Breast epithelium (tissue), 4 donors: ENCODE data around the gene TEX26. TPM values are rescaled to one million over a fixed set of nuclear protein-coding genes. Genes with fewer than 3 reads are reported as not detected.

Source experiments
- DNase-seq, 2 donors: peaks; one replicate each; pipeline ENCODE4 v3.0.0-alpha.2; 2019; ENCODE audit warnings: low spot score in 2 of 2
- H3K27ac ChIP-seq, 2 donors: fragments of 200-600 bp; sonication (generic) in 1 of 2; one replicate each; pipeline ENCODE4 v1.5.1; 2016 to 2019; ENCODE audit warnings: mild to moderate bottlenecking in 1 of 2
- H3K27me3 ChIP-seq, 2 donors: fragments of 200-600 bp; sonication (generic) in 1 of 2; one replicate each; pipeline versions ENCODE4 v1.5.1 to v1.6.0; 2017 to 2019; ENCODE audit warnings: control low read depth in 1 of 2, mild to moderate bottlenecking in 1 of 2
- H3K36me3 ChIP-seq: fragments of 200-600 bp; one replicate; pipeline ENCODE4 v1.5.1; 2019
- H3K4me1 ChIP-seq, 2 donors: fragments of 200-600 bp; sonication (generic); one replicate each; pipeline ENCODE4 v1.5.1; 2016 to 2019; ENCODE audit warnings: control low read depth in 1 of 2
- H3K4me3 ChIP-seq, 3 donors: fragments of 200-600 bp; sonication (generic); 1 replicate in 2 of 3; 2 replicates in 1 of 3; pipeline ENCODE4 v1.5.1; 2016 to 2019; ENCODE audit warnings: mild to moderate bottlenecking in 3 of 3, moderate library complexity in 2 of 3
- H3K9me3 ChIP-seq, 2 donors: fragments of 200-600 bp; sonication (generic) in 1 of 2; one replicate each; pipeline ENCODE4 v1.5.1; 2016 to 2019; ENCODE audit warnings: control low read depth in 1 of 2
- POLR2A ChIP-seq: fragments of 450-650 bp; IDR thresholded peaks from one replicate; pipeline ENCODE4 v1.6.1; 2016; ENCODE audit warnings: antibody characterized with exemption, mild to moderate bottlenecking, moderate library complexity
- POLR2AphosphoS5 ChIP-seq, 3 donors: sonication (generic); formaldehyde crosslinking; IDR thresholded peaks; one replicate each; pipeline ENCODE4 v1.6.1; 2017; ENCODE audit warnings: antibody characterized with exemption in 3 of 3
- intact Hi-C: fragments of 100-400 bp; cut with DNase I; formaldehyde crosslinking; loops from one replicate; pipeline ENCODE4 v1.15.1; 2023; ENCODE audit warnings: low total_unique reads
- total RNA-seq, 3 donors: library from RNA; depleted of rRNA; stranded (reverse); fragments of >200 nt; gene quantifications; one replicate each; pipeline ENCODE4 v1.1.0, GENCODE V29; 2016
- TF ChIP-seq, protein P1 (sequence below), 3 donors: fragments of 450-650 bp; IDR thresholded peaks; one replicate each; pipeline ENCODE4 v1.5.1; 2016 to 2017; ENCODE audit warnings: antibody characterized with exemption in 3 of 3, mild to moderate bottlenecking in 3 of 3, moderate library complexity in 3 of 3

The TEX26 gene
- total RNA-seq, 3 donors from 2014 or later, result 0.48 to 0.59 TPM; not detected in 1

DNA sequence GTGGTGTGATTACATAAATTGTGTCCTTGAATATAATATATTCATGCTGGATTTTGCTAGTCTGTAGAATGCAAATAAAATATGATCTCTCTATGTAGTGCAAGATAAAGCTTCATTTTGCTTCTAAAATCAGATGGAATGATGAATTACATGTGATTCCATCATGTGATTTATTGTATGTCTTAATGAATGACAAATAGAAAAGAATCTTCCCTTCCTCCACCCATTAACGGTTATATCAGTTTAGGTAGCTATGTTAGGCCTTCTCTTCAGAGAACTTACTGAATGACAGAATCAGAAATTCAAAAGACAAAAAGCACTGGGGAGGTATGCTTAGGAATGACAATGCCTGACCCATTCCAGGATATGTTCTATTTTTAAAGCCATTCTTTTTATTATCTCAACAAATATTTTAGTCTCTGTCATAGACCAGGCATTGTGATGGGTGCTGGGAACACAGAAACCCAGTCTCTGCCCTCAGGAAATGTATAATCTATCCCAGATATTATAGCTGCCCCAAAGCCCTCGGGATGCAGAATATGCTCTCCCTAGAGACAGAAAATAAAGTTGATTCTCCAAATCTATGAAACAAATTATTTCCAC lies 90.6 kb downstream of the TEX26 start:
- H3K27me3 ChIP-seq, result no peaks in the 10 kb centered on the region

More for the DNA sequence above, 90.6 kb downstream of the TEX26 start:
- Histone ChIP-seq H3K4me1 (no peaks in the 10 kb centered on the region), H3K36me3 (no peaks in the 10 kb centered on the region), H3K27ac (no peak overlapping the region), H3K4me3 (no peak overlapping the region), H3K9me3 (no peaks in the 10 kb centered on the region)
- intact Hi-C loops, result no loop called here
- TF ChIP-seq POLR2A (no peak), POLR2AphosphoS5 (IDR thresholded peaks at IDR 0.05) (no peak)
- TF ChIP-seq, protein P1, sequence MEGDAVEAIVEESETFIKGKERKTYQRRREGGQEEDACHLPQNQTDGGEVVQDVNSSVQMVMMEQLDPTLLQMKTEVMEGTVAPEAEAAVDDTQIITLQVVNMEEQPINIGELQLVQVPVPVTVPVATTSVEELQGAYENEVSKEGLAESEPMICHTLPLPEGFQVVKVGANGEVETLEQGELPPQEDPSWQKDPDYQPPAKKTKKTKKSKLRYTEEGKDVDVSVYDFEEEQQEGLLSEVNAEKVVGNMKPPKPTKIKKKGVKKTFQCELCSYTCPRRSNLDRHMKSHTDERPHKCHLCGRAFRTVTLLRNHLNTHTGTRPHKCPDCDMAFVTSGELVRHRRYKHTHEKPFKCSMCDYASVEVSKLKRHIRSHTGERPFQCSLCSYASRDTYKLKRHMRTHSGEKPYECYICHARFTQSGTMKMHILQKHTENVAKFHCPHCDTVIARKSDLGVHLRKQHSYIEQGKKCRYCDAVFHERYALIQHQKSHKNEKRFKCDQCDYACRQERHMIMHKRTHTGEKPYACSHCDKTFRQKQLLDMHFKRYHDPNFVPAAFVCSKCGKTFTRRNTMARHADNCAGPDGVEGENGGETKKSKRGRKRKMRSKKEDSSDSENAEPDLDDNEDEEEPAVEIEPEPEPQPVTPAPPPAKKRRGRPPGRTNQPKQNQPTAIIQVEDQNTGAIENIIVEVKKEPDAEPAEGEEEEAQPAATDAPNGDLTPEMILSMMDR (IDR thresholded peaks at IDR 0.05), result no peak
- DNase-seq, result no peak

Other genes with a start within 250 kb of the TEX26 start
- 10 to 100 TPM; 32.1 to 47.4 (median 37.9) TPM for gene ALOX5AP, start 197.1 kb upstream of the TEX26 start, total RNA-seq
- 100 to 1,000 TPM in 1 of 3 donors, 10 to 100 TPM in 2; 76.2 to 142 (median 95.4) TPM for gene MEDAG, start 26.4 kb upstream of the TEX26 start, total RNA-seq
- 100 to 1,000 TPM in 1 of 3 donors, 10 to 100 TPM in 2; 36.3 to 109 (median 53.1) TPM for gene HSPH1, start 229.2 kb downstream of the TEX26 start, total RNA-seq